MM.1S (cell line): ENCODE measurements around the gene SETD3.

Experiments
- DNase-seq: peaks from one replicate; pipeline ENCODE4 v3.0.0-alpha.2; 2015
- H2AFZ ChIP-seq: fragments of 300-600 bp; sonication (generic); 2 replicates; pipeline ENCODE4 v1.6.0; 2016; ENCODE audit warnings: antibody characterized with exemption, low read length
- H3F3A ChIP-seq: fragments of 300-600 bp; sonication (generic); 2 replicates; pipeline ENCODE4 v1.6.1; 2016; ENCODE audit warnings: mild to moderate bottlenecking, antibody characterized with exemption, low read length, moderate library complexity, mixed read lengths; ENCODE audit not compliant: insufficient read depth
- H3K27ac ChIP-seq: fragments of 300-600 bp; sonication (generic); 2 replicates; pipeline ENCODE4 v1.5.1; 2016; ENCODE audit warnings: mild to moderate bottlenecking, low read length
- H3K27me3 ChIP-seq: fragments of 300-600 bp; sonication (generic); replicated peaks from 2 replicates; pipeline ENCODE4 v1.6.0; 2016; ENCODE audit warnings: low read length; ENCODE audit not compliant: insufficient read depth
- H3K36me3 ChIP-seq: fragments of 300-600 bp; sonication (generic); replicated peaks from 2 replicates; pipeline ENCODE4 v1.6.1; 2016; ENCODE audit warnings: mild to moderate bottlenecking, low read length, mixed read lengths; ENCODE audit not compliant: insufficient read depth
- H3K4me1 ChIP-seq: fragments of 300-600 bp; sonication (generic); 2 replicates; pipeline ENCODE4 v1.6.1; 2016; ENCODE audit warnings: low read length, mixed read lengths
- H3K4me2 ChIP-seq: fragments of 300-600 bp; sonication (generic); 2 replicates; pipeline ENCODE4 v1.6.0; 2016; ENCODE audit warnings: low read depth, low read length
- H3K4me3 ChIP-seq: fragments of 300-600 bp; sonication (generic); 2 replicates; pipeline ENCODE4 v1.5.1; 2016; ENCODE audit warnings: low read length, mixed read lengths
- H3K79me2 ChIP-seq: fragments of 300-600 bp; sonication (generic); 2 replicates; pipeline ENCODE4 v1.6.1; 2016; ENCODE audit warnings: mixed run types, low read length, mixed read lengths
- H3K9ac ChIP-seq: fragments of 300-600 bp; sonication (generic); 2 replicates; pipeline ENCODE4 v1.6.1; 2016; ENCODE audit warnings: low read length, mixed read lengths
- H3K9me2 ChIP-seq: fragments of 300-600 bp; sonication (generic); replicated peaks from 2 replicates; pipeline ENCODE4 v1.6.1; 2016; ENCODE audit warnings: mild to moderate bottlenecking, low read length, mixed read lengths; ENCODE audit not compliant: insufficient read depth
- H3K9me3 ChIP-seq: fragments of 300-600 bp; sonication (generic); replicated peaks from 2 replicates; pipeline ENCODE4 v1.6.1; 2016; ENCODE audit warnings: mild to moderate bottlenecking, low read length, mixed read lengths; ENCODE audit not compliant: insufficient read depth
- H4K20me1 ChIP-seq: fragments of 300-600 bp; sonication (generic); 2 replicates; pipeline ENCODE4 v1.6.1; 2016; ENCODE audit warnings: mild to moderate bottlenecking, low read length, moderate library complexity, mixed read lengths; ENCODE audit not compliant: insufficient read depth
- CTCF ChIP-seq: fragments of 300-600 bp; sonication (generic); IDR thresholded peaks from 2 replicates; pipeline ENCODE4 v1.5.1; 2016; ENCODE audit warnings: antibody characterized with exemption, low read length, mixed read lengths
- EZH2 ChIP-seq: fragments of 300-600 bp; sonication (generic); optimal IDR thresholded peaks from 2 replicates; pipeline ENCODE3; 2017; ENCODE audit warnings: low read depth, mild to moderate bottlenecking, antibody characterized with exemption, low read length, mixed read lengths
- EZH2phosphoT487 ChIP-seq: fragments of 300-600 bp; sonication (generic); IDR thresholded peaks from 2 replicates; pipeline ENCODE4 v1.6.1; 2018; ENCODE audit warnings: antibody characterized with exemption, low read length

SETD3 gene

GRCh38 chr14:99351166-99352007, 129.3 kb downstream of the SETD3 start:
- DNase-seq = no peak
- no peaks in the 10 kb centered on the region for H3K79me2 ChIP-seq
- no peak overlapping the region for H2AFZ ChIP-seq
- TF ChIP-seq CTCF (no peak), EZH2phosphoT487 (no peak), EZH2 (no peak)
- H3K36me3 ChIP-seq = no peaks in the 10 kb centered on the region
- H3K4me2 ChIP-seq = no peak overlapping the region
- H4K20me1 ChIP-seq = no peaks in the 10 kb centered on the region
- no peak overlapping the region for H3K4me3 ChIP-seq
- H3K9me2 ChIP-seq = no peaks in the 10 kb centered on the region
- no peaks in the 10 kb centered on the region for H3F3A ChIP-seq
- no peaks in the 10 kb centered on the region for H3K9me3 ChIP-seq
- no peaks in the 10 kb centered on the region for H3K27me3 ChIP-seq
- no peaks in the 10 kb centered on the region for H3K4me1 ChIP-seq
- no peak overlapping the region for H3K9ac ChIP-seq
- no peak overlapping the region for H3K27ac ChIP-seq

GRCh38 chr14:99350751-99351150, 129.9 kb downstream of the SETD3 start:
- no peak overlapping the region for H3K4me2 ChIP-seq
- H3K4me1 ChIP-seq = no peaks in the 10 kb centered on the region
- H4K20me1 ChIP-seq = no peaks in the 10 kb centered on the region
- no peak overlapping the region for H3K4me3 ChIP-seq
- no peaks in the 10 kb centered on the region for H3K27me3 ChIP-seq
- no peak for DNase-seq
- H3F3A ChIP-seq = no peaks in the 10 kb centered on the region
- TF ChIP-seq EZH2phosphoT487 = no peak
- H3K79me2 ChIP-seq = no peaks in the 10 kb centered on the region
- H3K9me3 ChIP-seq = no peaks in the 10 kb centered on the region
- H3K9me2 ChIP-seq = no peaks in the 10 kb centered on the region
- no peak overlapping the region for H3K27ac ChIP-seq
- no peak overlapping the region for H2AFZ ChIP-seq
- H3K36me3 ChIP-seq = no peaks in the 10 kb centered on the region
- no peak overlapping the region for H3K9ac ChIP-seq

- TF ChIP-seq EZH2phosphoT487 (no peak), EZH2 (no peak), CTCF (no peak)
- no peaks in the 10 kb centered on the region for H3K9me2 ChIP-seq
Observed at GRCh38 chr14:99349721-99350495, 130.8 kb downstream of the SETD3 start.

More at GRCh38 chr14:99349721-99350495, 130.8 kb downstream of the SETD3 start:
- Histone ChIP-seq H3K4me1 (no peaks in the 10 kb centered on the region), H3K79me2 (no peaks in the 10 kb centered on the region), H4K20me1 (no peaks in the 10 kb centered on the region), H3K4me3 (no peak overlapping the region), H3K27ac (no peak overlapping the region), H3K36me3 (no peaks in the 10 kb centered on the region), H3K27me3 (no peaks in the 10 kb centered on the region), H3K9ac (no peak overlapping the region), H2AFZ (no peak overlapping the region), H3K4me2 (no peak overlapping the region), H3K9me3 (no peaks in the 10 kb centered on the region), H3F3A (no peaks in the 10 kb centered on the region)
- no peak for DNase-seq
